GM06990 (cell line): ENCODE results near the gene ZW10.

Experiments
- DNase-seq: peaks from one replicate; pipeline ENCODE4 v3.0.0-alpha.2; 2011; ENCODE audit not compliant: insufficient read length; ENCODE audit errors: extremely low read depth
- H3K27me3 ChIP-seq: replicated peaks from 2 replicates; pipeline ENCODE4 v1.6.0; 2011; ENCODE audit warnings: low read length; ENCODE audit not compliant: control insufficient read depth, insufficient read depth
- H3K36me3 ChIP-seq: 2 replicates; pipeline ENCODE4 v1.5.1; 2011; ENCODE audit warnings: low read length; ENCODE audit not compliant: control insufficient read depth, insufficient read depth
- H3K4me3 ChIP-seq: replicated peaks from 2 replicates; pipeline ENCODE4 v1.5.1; 2011; ENCODE audit warnings: low read depth, mild to moderate bottlenecking, control low read depth, low read length
- TF ChIP-seq, protein P1 (sequence below): IDR thresholded peaks from 2 replicates; pipeline ENCODE4 v1.5.1; 2011; ENCODE audit warnings: low read length, control low read depth, mild to moderate bottlenecking, inconsistent platforms; ENCODE audit not compliant: insufficient read depth, poor library complexity, severe bottlenecking

ZW10 gene

GRCh38 chr11:113685654-113686359 is 87.7 kb downstream of the ZW10 start:
- DNase-seq, result no peak
- Histone ChIP-seq H3K4me3 (no peak overlapping the region), H3K36me3 (no peaks in the 10 kb centered on the region), H3K27me3 (no peaks in the 10 kb centered on the region; the same call in 1 of the 2 replicates)
- TF ChIP-seq, protein P1, sequence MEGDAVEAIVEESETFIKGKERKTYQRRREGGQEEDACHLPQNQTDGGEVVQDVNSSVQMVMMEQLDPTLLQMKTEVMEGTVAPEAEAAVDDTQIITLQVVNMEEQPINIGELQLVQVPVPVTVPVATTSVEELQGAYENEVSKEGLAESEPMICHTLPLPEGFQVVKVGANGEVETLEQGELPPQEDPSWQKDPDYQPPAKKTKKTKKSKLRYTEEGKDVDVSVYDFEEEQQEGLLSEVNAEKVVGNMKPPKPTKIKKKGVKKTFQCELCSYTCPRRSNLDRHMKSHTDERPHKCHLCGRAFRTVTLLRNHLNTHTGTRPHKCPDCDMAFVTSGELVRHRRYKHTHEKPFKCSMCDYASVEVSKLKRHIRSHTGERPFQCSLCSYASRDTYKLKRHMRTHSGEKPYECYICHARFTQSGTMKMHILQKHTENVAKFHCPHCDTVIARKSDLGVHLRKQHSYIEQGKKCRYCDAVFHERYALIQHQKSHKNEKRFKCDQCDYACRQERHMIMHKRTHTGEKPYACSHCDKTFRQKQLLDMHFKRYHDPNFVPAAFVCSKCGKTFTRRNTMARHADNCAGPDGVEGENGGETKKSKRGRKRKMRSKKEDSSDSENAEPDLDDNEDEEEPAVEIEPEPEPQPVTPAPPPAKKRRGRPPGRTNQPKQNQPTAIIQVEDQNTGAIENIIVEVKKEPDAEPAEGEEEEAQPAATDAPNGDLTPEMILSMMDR, result no peak

DNA sequence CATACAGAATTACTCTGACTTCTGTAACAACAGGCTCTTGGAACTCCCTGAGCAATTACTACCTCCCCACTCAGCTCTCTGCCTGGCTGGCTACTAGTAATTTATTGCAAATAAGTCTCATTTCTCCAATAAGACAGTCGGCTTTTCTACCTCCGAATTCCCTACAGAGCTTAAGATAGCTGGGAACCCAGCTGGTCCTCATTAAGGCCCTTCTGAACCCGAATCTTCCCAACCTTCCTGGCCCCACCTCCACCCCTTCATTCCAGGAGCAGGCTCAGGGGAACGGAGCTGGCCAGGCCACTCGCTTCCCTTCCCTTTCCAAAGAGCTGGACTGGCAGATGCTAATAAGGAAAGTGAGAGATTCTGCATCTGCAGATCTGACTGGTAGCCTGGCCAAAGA is 89.0 kb downstream of the ZW10 start:
- DNase-seq, result no peak
- Histone ChIP-seq H3K27me3 (no peaks in the 10 kb centered on the region; the same call in 1 of the 2 replicates), H3K4me3 (no peak overlapping the region), H3K36me3 (no peaks in the 10 kb centered on the region)
- TF ChIP-seq, protein P1, result no peak

DNA sequence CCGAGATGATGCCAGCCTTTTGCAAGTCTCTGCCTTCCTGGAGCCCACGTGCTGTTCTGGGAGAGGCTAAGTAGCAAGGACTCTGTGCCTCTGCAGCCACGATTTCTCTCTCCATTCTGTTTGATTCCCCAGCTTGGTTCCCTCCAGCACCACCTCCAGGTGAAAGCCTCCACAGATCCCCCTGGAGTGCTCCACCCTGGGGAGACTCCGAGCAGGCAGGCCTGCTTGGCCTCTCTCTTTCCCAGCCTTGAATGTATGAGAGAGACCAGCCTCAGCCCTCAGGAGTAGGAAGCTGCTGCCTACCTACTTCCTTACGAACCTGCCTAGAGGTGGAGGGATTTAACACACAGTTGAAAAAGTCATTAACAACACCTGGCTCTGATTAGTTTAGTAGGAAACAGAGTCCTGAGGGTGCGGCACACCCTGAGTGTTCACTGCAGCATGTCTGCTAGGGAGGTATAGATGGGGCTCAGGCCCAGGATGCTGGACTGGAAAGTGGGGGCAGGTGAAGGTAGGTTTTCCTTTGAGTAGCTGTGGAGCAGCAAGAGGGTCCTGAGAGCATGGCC is 89.9 kb downstream of the ZW10 start:
- H3K4me3 ChIP-seq, result no peak overlapping the region
- no peak for DNase-seq
- no peaks in the 10 kb centered on the region; the same call in 1 of the 2 replicates for H3K27me3 ChIP-seq
- no peaks in the 10 kb centered on the region for H3K36me3 ChIP-seq
- TF ChIP-seq, protein P1, result no peak
